Measurements from ENCODE around the gene KIF3B. TPM values are rescaled to one million over a fixed set of nuclear protein-coding genes. Genes with fewer than 3 reads are reported as not detected.

Gene KIF3B
- total and polyA plus RNA-seq, 2 of the 13 experiments (the other 11 are each of a cell fraction or from before 2014, with no cell fraction given), result 23.6 to 28.8 TPM

DNA sequence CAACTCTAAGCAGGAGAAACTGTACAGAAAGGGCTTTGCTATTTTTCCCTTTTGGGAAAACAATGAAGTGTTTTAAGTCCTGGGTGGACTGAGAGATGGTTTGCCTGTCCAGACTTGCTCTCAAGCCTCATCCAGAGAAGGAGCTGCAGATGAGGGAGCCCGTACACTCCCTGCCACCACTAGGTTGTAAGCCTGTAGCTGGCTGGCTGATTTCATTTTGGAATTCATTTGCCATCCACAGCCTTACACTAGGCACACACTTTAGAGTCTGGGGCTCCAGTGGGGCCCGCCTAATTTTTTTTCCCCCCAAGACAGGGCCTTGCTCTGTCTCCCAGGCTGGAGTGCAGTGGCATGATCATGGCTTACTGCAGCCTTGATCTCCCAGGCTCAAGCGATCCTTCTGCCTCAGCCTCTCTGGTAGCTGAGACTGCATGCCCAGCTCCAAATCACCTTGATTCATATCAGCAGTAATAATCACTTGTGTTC, 41.4 kb upstream of the KIF3B start:
- no peaks in the 10 kb centered on the region for H4K20me1 ChIP-seq (ENCODE audit: insufficient read depth, low read length)
- peak overlapping the region; percentile 55 for H3K27ac ChIP-seq (ENCODE audit: extremely low read length, insufficient read depth, low read length)
- H3K4me1 ChIP-seq (ENCODE audit: insufficient read depth, low read length), result peaks cover 30% of the 10 kb centered on the region
- H3K9me3 ChIP-seq (ENCODE audit: low read length), result no peaks in the 10 kb centered on the region
- no peak overlapping the region for H2AFZ ChIP-seq (ENCODE audit: low read length)
- DNase-seq (ENCODE audit: low spot score) (no peak), ATAC-seq (peak; percentile 58), FAIRE-seq (no peak)
- in situ Hi-C loops (cut with HindIII; ENCODE audit: extremely low pct_ligation_motif_present, low pct_unique_long_range_greater_than_20kb) (no loop called here), intact Hi-C loops (cut with micrococcal nuclease; ENCODE audit: unreplicated experiment) (no loop called here)
- peaks cover 15 to 43% of the 10 kb centered on the region in 2 experiments for H3K36me3 ChIP-seq (replicated peaks in 1 of 2; ENCODE audit: control insufficient read depth in 1 of 2, insufficient read depth in 2 of 2, low read length in 2 of 2)
- no peak overlapping the region for H3K9ac ChIP-seq (ENCODE audit: insufficient read depth, low read depth, low read length)
- no peaks in the 10 kb centered on the region for H3K27me3 ChIP-seq (ENCODE audit: control insufficient read depth in 1 of 2, insufficient read depth in 2 of 2, low read length in 2 of 2)
- ChIA-PET CTCF (ENCODE audit: low intra/inter-chr PET ratio, low total read pairs) (no interaction called here), POLR2A (interaction anchor here (0.7 to 1.9 kb wide), 7 partner anchors 8 to 123 kb away, joined by 3 to 19 read pairs (median 3); partner anchors contain the start of gene ASXL1)
- no peak overlapping the region; a peak in 1 of 6 replicates for H3K4me3 ChIP-seq (replicated peaks in 1 of 3; ENCODE audit: insufficient read depth in 1 of 3, low read depth in 2 of 3, low read length in 3 of 3)
- WGBS (ENCODE audit: low lambda C conversion rate), result 77% methylated on average over 3 of the region's 3 CpGs
- peak overlapping the region; percentile 34 for H3K4me2 ChIP-seq (ENCODE audit: low read depth, low read length)
- BruUV-seq (replicated peaks), result no TSS peak
- no peaks in the 10 kb centered on the region for H3K79me2 ChIP-seq (ENCODE audit: insufficient read depth, low read length)
- TF ChIP-seq, protein P1, sequence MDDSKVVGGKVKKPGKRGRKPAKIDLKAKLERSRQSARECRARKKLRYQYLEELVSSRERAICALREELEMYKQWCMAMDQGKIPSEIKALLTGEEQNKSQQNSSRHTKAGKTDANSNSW (CRISPR knock-in tag; IDR thresholded peaks at IDR 0.05; ENCODE audit: borderline replicate concordance), result no peak
- peak; percentile 84; the same call in 1 of the 2 replicates for TF ChIP-seq ZNF790 (CRISPR knock-in tag; IDR thresholded peaks at IDR 0.05; ENCODE audit: borderline replicate concordance)
- TF ChIP-seq CCDC6 (CRISPR knock-in tag; IDR thresholded peaks at IDR 0.05), result no peak
- TF ChIP-seq FOXM1 (CRISPR knock-in tag; IDR thresholded peaks at IDR 0.05), result no peak
- no peak for TF ChIP-seq SPEN (CRISPR knock-in tag; IDR thresholded peaks at IDR 0.05; ENCODE audit: low read depth)
- TF ChIP-seq ZNF441 (CRISPR knock-in tag; IDR thresholded peaks at IDR 0.05; ENCODE audit: borderline replicate concordance), result no peak
- TF ChIP-seq, protein P2, sequence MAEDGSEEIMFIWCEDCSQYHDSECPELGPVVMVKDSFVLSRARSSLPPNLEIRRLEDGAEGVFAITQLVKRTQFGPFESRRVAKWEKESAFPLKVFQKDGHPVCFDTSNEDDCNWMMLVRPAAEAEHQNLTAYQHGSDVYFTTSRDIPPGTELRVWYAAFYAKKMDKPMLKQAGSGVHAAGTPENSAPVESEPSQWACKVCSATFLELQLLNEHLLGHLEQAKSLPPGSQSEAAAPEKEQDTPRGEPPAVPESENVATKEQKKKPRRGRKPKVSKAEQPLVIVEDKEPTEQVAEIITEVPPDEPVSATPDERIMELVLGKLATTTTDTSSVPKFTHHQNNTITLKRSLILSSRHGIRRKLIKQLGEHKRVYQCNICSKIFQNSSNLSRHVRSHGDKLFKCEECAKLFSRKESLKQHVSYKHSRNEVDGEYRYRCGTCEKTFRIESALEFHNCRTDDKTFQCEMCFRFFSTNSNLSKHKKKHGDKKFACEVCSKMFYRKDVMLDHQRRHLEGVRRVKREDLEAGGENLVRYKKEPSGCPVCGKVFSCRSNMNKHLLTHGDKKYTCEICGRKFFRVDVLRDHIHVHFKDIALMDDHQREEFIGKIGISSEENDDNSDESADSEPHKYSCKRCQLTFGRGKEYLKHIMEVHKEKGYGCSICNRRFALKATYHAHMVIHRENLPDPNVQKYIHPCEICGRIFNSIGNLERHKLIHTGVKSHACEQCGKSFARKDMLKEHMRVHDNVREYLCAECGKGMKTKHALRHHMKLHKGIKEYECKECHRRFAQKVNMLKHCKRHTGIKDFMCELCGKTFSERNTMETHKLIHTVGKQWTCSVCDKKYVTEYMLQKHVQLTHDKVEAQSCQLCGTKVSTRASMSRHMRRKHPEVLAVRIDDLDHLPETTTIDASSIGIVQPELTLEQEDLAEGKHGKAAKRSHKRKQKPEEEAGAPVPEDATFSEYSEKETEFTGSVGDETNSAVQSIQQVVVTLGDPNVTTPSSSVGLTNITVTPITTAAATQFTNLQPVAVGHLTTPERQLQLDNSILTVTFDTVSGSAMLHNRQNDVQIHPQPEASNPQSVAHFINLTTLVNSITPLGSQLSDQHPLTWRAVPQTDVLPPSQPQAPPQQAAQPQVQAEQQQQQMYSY (CRISPR knock-in tag; IDR thresholded peaks at IDR 0.05), result no peak
- no peak for TF ChIP-seq TRIM24 (CRISPR knock-in tag; IDR thresholded peaks at IDR 0.05)
- no peak for TF ChIP-seq KLF11 (CRISPR knock-in tag; IDR thresholded peaks at IDR 0.05)
- no peak for TF ChIP-seq HMGA1 (CRISPR knock-in tag; conservative IDR thresholded peaks at IDR 0.05)
- no peak for TF ChIP-seq ARNT2 (CRISPR knock-in tag; IDR thresholded peaks at IDR 0.05; ENCODE audit: low read depth)
- TF ChIP-seq ZNF160 (CRISPR knock-in tag; IDR thresholded peaks at IDR 0.05), result no peak
- no peak for TF ChIP-seq NFE2 (CRISPR knock-in tag; IDR thresholded peaks at IDR 0.05)
- TF ChIP-seq, protein P3, sequence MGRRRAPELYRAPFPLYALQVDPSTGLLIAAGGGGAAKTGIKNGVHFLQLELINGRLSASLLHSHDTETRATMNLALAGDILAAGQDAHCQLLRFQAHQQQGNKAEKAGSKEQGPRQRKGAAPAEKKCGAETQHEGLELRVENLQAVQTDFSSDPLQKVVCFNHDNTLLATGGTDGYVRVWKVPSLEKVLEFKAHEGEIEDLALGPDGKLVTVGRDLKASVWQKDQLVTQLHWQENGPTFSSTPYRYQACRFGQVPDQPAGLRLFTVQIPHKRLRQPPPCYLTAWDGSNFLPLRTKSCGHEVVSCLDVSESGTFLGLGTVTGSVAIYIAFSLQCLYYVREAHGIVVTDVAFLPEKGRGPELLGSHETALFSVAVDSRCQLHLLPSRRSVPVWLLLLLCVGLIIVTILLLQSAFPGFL (CRISPR knock-in tag; IDR thresholded peaks at IDR 0.05), result no peak
- no peak for TF ChIP-seq RELA (CRISPR knock-in tag; IDR thresholded peaks at IDR 0.05)
- no peak for TF ChIP-seq TBX3 (IDR thresholded peaks at IDR 0.05; ENCODE audit: borderline replicate concordance)
- no peak for TF ChIP-seq ZNF670 (CRISPR knock-in tag; IDR thresholded peaks at IDR 0.05; ENCODE audit: borderline replicate concordance)
- TF ChIP-seq, protein P4, sequence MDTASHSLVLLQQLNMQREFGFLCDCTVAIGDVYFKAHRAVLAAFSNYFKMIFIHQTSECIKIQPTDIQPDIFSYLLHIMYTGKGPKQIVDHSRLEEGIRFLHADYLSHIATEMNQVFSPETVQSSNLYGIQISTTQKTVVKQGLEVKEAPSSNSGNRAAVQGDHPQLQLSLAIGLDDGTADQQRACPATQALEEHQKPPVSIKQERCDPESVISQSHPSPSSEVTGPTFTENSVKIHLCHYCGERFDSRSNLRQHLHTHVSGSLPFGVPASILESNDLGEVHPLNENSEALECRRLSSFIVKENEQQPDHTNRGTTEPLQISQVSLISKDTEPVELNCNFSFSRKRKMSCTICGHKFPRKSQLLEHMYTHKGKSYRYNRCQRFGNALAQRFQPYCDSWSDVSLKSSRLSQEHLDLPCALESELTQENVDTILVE (CRISPR knock-in tag; IDR thresholded peaks at IDR 0.05), result no peak
- TF ChIP-seq TOE1 (CRISPR knock-in tag; IDR thresholded peaks at IDR 0.05), result no peak
- no peak for TF ChIP-seq ZNF703 (CRISPR knock-in tag; IDR thresholded peaks at IDR 0.05; ENCODE audit: borderline replicate concordance)
- TF ChIP-seq ZNF598 (CRISPR knock-in tag; IDR thresholded peaks at IDR 0.05; ENCODE audit: borderline replicate concordance), result 0 out of 2 replicates have a peak, but pooled peaks have one; percentile 7
